Breast epithelium (tissue), 4 donors: Measurements from ENCODE around the gene ACLY. TPM values are rescaled to one million over a fixed set of nuclear protein-coding genes. Genes with fewer than 3 reads are reported as not detected.
"Not testable (repeated sequence)": the region's sequence is repeated elsewhere in the genome, so short reads cannot be mapped to it uniquely, and the experiment has no call there.

Experiments used
- DNase-seq, 2 donors: peaks; one replicate each; pipeline ENCODE4 v3.0.0-alpha.2; 2019; ENCODE audit warnings: low spot score in 2 of 2
- H3K27ac ChIP-seq, 2 donors: fragments of 200-600 bp; sonication (generic) in 1 of 2; one replicate each; pipeline ENCODE4 v1.5.1; 2016 to 2019; ENCODE audit warnings: mild to moderate bottlenecking in 1 of 2
- H3K27me3 ChIP-seq, 2 donors: fragments of 200-600 bp; sonication (generic) in 1 of 2; one replicate each; pipeline versions ENCODE4 v1.5.1 to v1.6.0; 2017 to 2019; ENCODE audit warnings: control low read depth in 1 of 2, mild to moderate bottlenecking in 1 of 2
- H3K36me3 ChIP-seq: fragments of 200-600 bp; one replicate; pipeline ENCODE4 v1.5.1; 2019
- H3K4me1 ChIP-seq, 2 donors: fragments of 200-600 bp; sonication (generic); one replicate each; pipeline ENCODE4 v1.5.1; 2016 to 2019; ENCODE audit warnings: control low read depth in 1 of 2
- H3K4me3 ChIP-seq, 3 donors: fragments of 200-600 bp; sonication (generic); 1 replicate in 2 of 3; 2 replicates in 1 of 3; pipeline ENCODE4 v1.5.1; 2016 to 2019; ENCODE audit warnings: mild to moderate bottlenecking in 3 of 3, moderate library complexity in 2 of 3
- H3K9me3 ChIP-seq, 2 donors: fragments of 200-600 bp; sonication (generic) in 1 of 2; one replicate each; pipeline ENCODE4 v1.5.1; 2016 to 2019; ENCODE audit warnings: control low read depth in 1 of 2
- POLR2A ChIP-seq: fragments of 450-650 bp; IDR thresholded peaks from one replicate; pipeline ENCODE4 v1.6.1; 2016; ENCODE audit warnings: antibody characterized with exemption, mild to moderate bottlenecking, moderate library complexity
- POLR2AphosphoS5 ChIP-seq, 3 donors: sonication (generic); formaldehyde crosslinking; IDR thresholded peaks; one replicate each; pipeline ENCODE4 v1.6.1; 2017; ENCODE audit warnings: antibody characterized with exemption in 3 of 3
- intact Hi-C: fragments of 100-400 bp; cut with DNase I; formaldehyde crosslinking; loops from one replicate; pipeline ENCODE4 v1.15.1; 2023; ENCODE audit warnings: low total_unique reads
- total RNA-seq, 3 donors: library from RNA; depleted of rRNA; stranded (reverse); fragments of >200 nt; gene quantifications; one replicate each; pipeline ENCODE4 v1.1.0, GENCODE V29; 2016
- TF ChIP-seq, protein P1 (sequence below), 3 donors: fragments of 450-650 bp; IDR thresholded peaks; one replicate each; pipeline ENCODE4 v1.5.1; 2016 to 2017; ENCODE audit warnings: antibody characterized with exemption in 3 of 3, mild to moderate bottlenecking in 3 of 3, moderate library complexity in 3 of 3

ACLY gene
- total RNA-seq, 3 donors from 2014 or later, result 50.1 to 84.2 (median 66.3) TPM

DNA sequence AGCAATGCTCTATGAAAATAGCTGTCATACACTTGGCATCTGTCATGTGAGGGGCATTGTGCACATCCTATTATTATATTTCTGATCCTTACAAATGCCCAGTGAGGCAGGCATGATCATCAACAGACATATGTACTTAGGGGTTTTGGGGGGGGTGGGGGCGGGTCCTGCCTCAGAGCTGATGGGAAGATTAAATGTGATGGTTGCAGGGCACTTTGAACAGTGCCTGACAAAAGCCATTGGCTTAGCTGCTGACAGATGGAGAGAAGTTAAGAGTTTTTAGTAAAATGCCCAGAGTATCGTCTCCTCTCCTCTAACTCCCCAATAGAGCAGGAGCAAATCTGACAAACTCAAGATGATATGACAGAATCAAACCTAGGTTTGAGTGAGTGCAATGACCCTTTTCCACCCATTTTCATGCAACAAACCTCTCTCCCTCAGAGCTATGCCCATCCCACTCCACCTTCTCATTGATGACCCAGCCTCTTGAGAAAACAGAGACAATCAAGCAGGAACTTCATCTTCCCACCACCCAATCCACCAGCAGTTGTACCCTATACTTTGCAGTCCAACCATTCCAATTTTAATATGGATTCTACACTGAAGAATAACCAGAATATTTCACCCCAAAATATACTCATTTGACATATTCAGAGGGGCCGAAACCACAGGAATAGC lies 58.4 kb downstream of the ACLY start:
- TF ChIP-seq, protein P1, sequence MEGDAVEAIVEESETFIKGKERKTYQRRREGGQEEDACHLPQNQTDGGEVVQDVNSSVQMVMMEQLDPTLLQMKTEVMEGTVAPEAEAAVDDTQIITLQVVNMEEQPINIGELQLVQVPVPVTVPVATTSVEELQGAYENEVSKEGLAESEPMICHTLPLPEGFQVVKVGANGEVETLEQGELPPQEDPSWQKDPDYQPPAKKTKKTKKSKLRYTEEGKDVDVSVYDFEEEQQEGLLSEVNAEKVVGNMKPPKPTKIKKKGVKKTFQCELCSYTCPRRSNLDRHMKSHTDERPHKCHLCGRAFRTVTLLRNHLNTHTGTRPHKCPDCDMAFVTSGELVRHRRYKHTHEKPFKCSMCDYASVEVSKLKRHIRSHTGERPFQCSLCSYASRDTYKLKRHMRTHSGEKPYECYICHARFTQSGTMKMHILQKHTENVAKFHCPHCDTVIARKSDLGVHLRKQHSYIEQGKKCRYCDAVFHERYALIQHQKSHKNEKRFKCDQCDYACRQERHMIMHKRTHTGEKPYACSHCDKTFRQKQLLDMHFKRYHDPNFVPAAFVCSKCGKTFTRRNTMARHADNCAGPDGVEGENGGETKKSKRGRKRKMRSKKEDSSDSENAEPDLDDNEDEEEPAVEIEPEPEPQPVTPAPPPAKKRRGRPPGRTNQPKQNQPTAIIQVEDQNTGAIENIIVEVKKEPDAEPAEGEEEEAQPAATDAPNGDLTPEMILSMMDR (IDR thresholded peaks at IDR 0.05), result no peak
- TF ChIP-seq POLR2A, result no peak
- intact Hi-C loops, result no loop called here
- Histone ChIP-seq H3K9me3 (no peaks in the 10 kb centered on the region), H3K27ac (no peak overlapping the region), H3K36me3 (no peaks in the 10 kb centered on the region), H3K4me1 (peaks cover 9 to 12% of the 10 kb centered on the region in 2 donors), H3K4me3 (no peak overlapping the region), H3K27me3 (no peaks in the 10 kb centered on the region)
- DNase-seq, result no peak

DNA sequence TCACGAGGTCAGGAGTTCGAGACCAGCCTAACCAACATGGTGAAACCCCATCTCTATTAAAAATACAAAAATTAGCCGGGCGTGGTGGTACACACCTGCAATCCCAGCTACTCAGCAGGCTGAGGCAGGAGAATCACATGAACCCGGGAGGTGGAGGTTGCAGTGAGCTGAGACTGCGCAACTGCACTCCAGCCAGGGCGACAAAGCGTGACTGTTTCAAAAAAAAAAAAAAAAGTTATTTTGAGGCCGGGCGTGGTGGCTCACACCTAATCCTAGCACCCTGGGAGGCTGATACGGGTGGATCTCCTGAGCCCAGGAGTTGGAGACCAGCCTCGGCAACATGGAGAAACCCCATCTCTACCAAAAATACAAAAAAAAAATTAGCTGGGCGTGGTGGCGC lies 67.4 kb downstream of the ACLY start:
- H3K36me3 ChIP-seq, H3K27me3 ChIP-seq, H3K27ac ChIP-seq, DNase-seq, H3K9me3 ChIP-seq, H3K4me1 ChIP-seq, intact Hi-C loops, H3K4me3 ChIP-seq: not testable (repeated sequence)

DNA sequence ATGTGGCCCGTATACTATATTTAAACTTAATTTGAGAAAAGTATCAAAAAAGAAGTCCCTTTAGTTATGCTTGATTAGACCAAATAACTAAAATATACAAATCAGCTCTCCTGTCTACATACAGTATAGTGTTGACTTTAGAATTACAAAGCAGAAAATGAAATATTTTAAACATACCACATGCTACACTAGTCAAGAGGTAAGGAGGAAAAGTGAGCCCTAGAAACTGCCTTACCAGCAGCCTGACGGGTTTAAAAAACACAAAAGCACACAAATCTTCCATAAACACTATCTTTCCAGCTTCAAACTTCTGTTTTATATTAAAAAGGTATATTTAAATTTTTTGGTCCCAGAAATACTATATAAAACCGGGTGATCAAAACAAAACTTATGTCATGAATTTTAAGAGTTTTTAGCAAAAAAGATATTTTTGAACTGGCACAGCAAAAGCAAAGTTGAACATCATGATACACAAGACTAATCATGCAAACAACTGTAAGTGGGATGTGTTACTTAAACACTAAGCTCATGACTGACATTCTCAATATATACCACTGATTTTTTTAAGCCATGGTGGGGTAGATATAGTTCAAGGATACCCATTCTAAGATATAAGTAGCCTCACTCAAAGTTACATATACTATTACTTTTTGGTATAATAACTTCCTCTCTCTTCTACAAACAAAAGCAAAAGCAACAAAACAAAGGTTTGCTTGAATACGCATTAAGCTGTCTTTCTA lies 69.3 kb downstream of the ACLY start:
- Histone ChIP-seq H3K4me3 (no peak overlapping the region), H3K27me3 (no peaks in the 10 kb centered on the region), H3K4me1 (no peaks in the 10 kb centered on the region), H3K27ac (no peak overlapping the region), H3K36me3 (peaks cover 6% of the 10 kb centered on the region), H3K9me3 (no peaks in the 10 kb centered on the region)
- TF ChIP-seq POLR2AphosphoS5 (IDR thresholded peaks at IDR 0.05) (no peak), POLR2A (no peak)
- TF ChIP-seq, protein P1 (IDR thresholded peaks at IDR 0.05), result no peak
- intact Hi-C loops, result no loop called here
- DNase-seq, result no peak

DNA sequence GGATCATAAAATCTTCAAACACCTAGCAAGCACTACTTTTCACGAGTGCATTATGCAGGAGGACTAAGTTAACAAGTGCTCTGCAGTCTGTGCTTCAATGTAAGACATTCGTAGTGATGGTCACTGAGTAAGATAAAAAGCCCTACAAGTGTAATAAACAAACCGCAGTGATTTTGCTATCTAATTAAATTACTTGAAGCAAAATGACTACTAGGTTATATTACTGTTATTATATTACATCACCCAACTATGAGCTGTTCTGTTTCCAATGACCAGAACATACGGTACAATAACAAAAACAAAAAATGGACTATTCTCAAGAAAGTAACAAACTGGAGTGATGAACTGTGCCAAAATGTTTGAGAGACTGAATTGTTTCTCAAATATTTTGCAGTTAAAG lies 70.0 kb downstream of the ACLY start:
- Histone ChIP-seq H3K9me3 (no peaks in the 10 kb centered on the region), H3K4me1 (no peaks in the 10 kb centered on the region), H3K36me3 (peaks cover 3% of the 10 kb centered on the region), H3K4me3 (no peak overlapping the region), H3K27ac (no peak overlapping the region), H3K27me3 (no peaks in the 10 kb centered on the region)
- no peak for DNase-seq
- TF ChIP-seq POLR2A (no peak), POLR2AphosphoS5 (IDR thresholded peaks at IDR 0.05) (no peak)
- TF ChIP-seq, protein P1 (IDR thresholded peaks at IDR 0.05), result no peak
- intact Hi-C loops, result no loop called here

DNA sequence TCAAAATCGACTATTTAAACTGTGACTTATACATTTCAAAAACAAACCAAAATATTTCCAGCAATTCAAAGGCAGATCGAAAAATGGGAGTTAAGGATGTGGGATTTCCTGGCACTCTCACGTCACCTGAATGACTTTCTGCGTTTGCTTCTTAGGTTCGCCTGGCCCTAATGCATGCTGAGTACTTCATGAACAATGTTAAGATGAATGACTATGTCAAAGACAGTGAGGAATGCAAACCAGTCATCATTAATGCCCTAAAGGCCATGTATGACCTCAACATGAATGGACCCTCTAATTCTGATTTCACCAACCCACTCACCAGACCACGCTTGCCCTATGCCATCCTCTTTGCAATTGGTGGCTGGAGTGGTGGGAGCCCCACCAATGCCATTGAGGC lies 73.8 kb downstream of the ACLY start:
- H3K4me3 ChIP-seq, result no peak overlapping the region
- DNase-seq, result no peak
- intact Hi-C loops, result no loop called here
- no peaks in the 10 kb centered on the region for H3K27me3 ChIP-seq
- H3K9me3 ChIP-seq, result no peaks in the 10 kb centered on the region
- H3K4me1 ChIP-seq, result no peaks in the 10 kb centered on the region
- TF ChIP-seq, protein P1 (IDR thresholded peaks at IDR 0.05), result no peak
- TF ChIP-seq POLR2AphosphoS5 (IDR thresholded peaks at IDR 0.05) (no peak), POLR2A (no peak)
- H3K36me3 ChIP-seq, result no peaks in the 10 kb centered on the region
- H3K27ac ChIP-seq, result no peak overlapping the region

DNA sequence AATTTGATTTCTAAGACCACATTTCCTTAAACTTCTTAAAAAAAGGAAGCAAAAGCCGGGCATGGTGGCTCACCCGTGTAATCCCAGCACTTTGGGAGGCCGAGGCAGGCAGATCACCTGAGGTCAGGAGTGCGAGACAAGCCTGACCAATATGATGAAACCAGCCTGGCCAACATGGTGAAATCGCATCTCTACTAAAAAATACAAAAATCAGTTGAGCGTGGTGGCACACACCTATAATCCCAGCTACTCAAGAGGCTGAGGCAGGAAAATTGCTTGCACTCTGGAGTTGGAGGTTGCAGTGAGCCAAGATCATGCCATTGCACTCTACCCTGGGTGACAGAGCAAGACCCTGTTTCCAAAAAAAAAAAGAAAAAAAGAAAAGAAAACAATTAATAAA lies 78.0 kb downstream of the ACLY start:
- H3K36me3 ChIP-seq, H3K9me3 ChIP-seq, DNase-seq, H3K4me3 ChIP-seq, intact Hi-C loops, H3K27ac ChIP-seq, H3K27me3 ChIP-seq, H3K4me1 ChIP-seq: not testable (repeated sequence)

DNA sequence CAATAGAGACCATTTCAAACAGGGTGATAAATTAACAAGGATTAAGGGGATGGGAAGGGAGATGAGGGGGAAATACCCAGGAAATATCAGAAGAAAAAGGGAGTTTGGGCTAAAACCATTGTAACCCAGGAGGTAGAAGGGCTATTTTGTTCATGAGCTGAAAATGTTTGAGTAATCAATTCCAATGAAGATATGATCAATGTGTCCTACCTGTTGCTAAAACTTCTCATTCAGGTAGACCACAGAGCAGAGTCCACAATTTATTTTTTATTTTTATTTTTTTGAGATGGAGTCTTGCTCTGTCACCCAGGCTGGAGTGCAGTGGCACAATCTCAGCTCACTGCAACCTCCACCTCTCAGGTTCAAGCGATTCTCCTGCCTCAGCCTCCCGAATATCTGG lies 79.3 kb downstream of the ACLY start:
- H3K27ac ChIP-seq, H3K4me1 ChIP-seq, H3K4me3 ChIP-seq, intact Hi-C loops, H3K36me3 ChIP-seq, DNase-seq, H3K27me3 ChIP-seq, H3K9me3 ChIP-seq: not testable (repeated sequence)
